BE2C (cell line): ENCODE results near the gene ECT2L.

Experiments
- DNase-seq: peaks from one replicate; pipeline ENCODE4 v3.0.0-alpha.2; 2020
- H3K27me3 ChIP-seq: fragments of 250-450 bp; sonication (Bioruptor Pico); 2 replicates; pipeline ENCODE4 v1.5.1; 2020; ENCODE audit warnings: mild to moderate bottlenecking
- H3K36me3 ChIP-seq: fragments of 250-450 bp; sonication (Bioruptor Pico); 2 replicates; pipeline ENCODE4 v1.5.1; 2020; ENCODE audit warnings: mild to moderate bottlenecking
- H3K4me1 ChIP-seq: fragments of 250-450 bp; sonication (Bioruptor Pico); 2 replicates; pipeline ENCODE4 v1.5.1; 2020
- H3K4me3 ChIP-seq: 2 replicates; pipeline ENCODE4 v1.5.1; 2011; ENCODE audit warnings: low read depth, low read length
- H3K9me3 ChIP-seq: fragments of 250-450 bp; sonication (Bioruptor Pico); 2 replicates; pipeline ENCODE4 v1.5.1; 2020
- CTCF ChIP-seq: IDR thresholded peaks from 2 replicates; pipeline ENCODE4 v1.5.1; 2012; ENCODE audit warnings: mild to moderate bottlenecking, low read depth, low read length

The ECT2L gene

GRCh38 chr6:138772596-138773176 is 23.2 kb upstream of the ECT2L start:
- H3K4me3 ChIP-seq: peak overlapping the region; percentile 87
- no peaks in the 10 kb centered on the region for H3K4me1 ChIP-seq
- DNase-seq: no peak
- TF ChIP-seq CTCF: no peak
- no peaks in the 10 kb centered on the region for H3K36me3 ChIP-seq
- H3K27me3 ChIP-seq: no peaks in the 10 kb centered on the region
- H3K9me3 ChIP-seq: no peaks in the 10 kb centered on the region

GRCh38 chr6:138773177-138774091 is 22.5 kb upstream of the ECT2L start, which contains the start of gene CCDC28A:
TSS of gene CCDC28A (plus strand) at chr6:138773769. CDS start at chr6:138776121, 2,352 bp downstream.
- DNase-seq: peak; percentile 90
- Histone ChIP-seq H3K4me1 (no peaks in the 10 kb centered on the region), H3K36me3 (no peaks in the 10 kb centered on the region), H3K4me3 (peak within 1 kb of the TSS; percentile 87), H3K9me3 (no peaks in the 10 kb centered on the region), H3K27me3 (no peaks in the 10 kb centered on the region)
- no peak for TF ChIP-seq CTCF

- H3K4me3 ChIP-seq: peak overlapping the region; percentile 87
Measured at GRCh38 chr6:138774370-138774769, 21.5 kb upstream of the ECT2L start.

GRCh38 chr6:138776659-138777058 is 19.2 kb upstream of the ECT2L start:
- no peaks in the 10 kb centered on the region for H3K4me1 ChIP-seq
- TF ChIP-seq CTCF: no peak
- no peaks in the 10 kb centered on the region for H3K9me3 ChIP-seq

More at GRCh38 chr6:138774370-138774769, 21.5 kb upstream of the ECT2L start:
- no peaks in the 10 kb centered on the region for H3K36me3 ChIP-seq
- H3K9me3 ChIP-seq: no peaks in the 10 kb centered on the region
- no peaks in the 10 kb centered on the region for H3K4me1 ChIP-seq
- no peak for TF ChIP-seq CTCF
- no peak for DNase-seq
- no peaks in the 10 kb centered on the region for H3K27me3 ChIP-seq

GRCh38 chr6:138778331-138778730 is 17.6 kb upstream of the ECT2L start:
- Histone ChIP-seq H3K4me3 (no peak overlapping the region), H3K9me3 (no peaks in the 10 kb centered on the region), H3K27me3 (no peaks in the 10 kb centered on the region), H3K4me1 (no peaks in the 10 kb centered on the region), H3K36me3 (no peaks in the 10 kb centered on the region)
- DNase-seq: no peak
- TF ChIP-seq CTCF: no peak

More at GRCh38 chr6:138776659-138777058, 19.2 kb upstream of the ECT2L start:
- Histone ChIP-seq H3K27me3 (no peaks in the 10 kb centered on the region), H3K4me3 (no peak overlapping the region), H3K36me3 (no peaks in the 10 kb centered on the region)
- no peak for DNase-seq

- no peak for TF ChIP-seq CTCF
- no peaks in the 10 kb centered on the region for H3K9me3 ChIP-seq
- no peak overlapping the region for H3K4me3 ChIP-seq
- no peak for DNase-seq
- no peaks in the 10 kb centered on the region for H3K36me3 ChIP-seq
- no peaks in the 10 kb centered on the region for H3K4me1 ChIP-seq
- no peaks in the 10 kb centered on the region for H3K27me3 ChIP-seq
Measured at GRCh38 chr6:138782243-138782642, 13.6 kb upstream of the ECT2L start.
